HPDE6-E6E7 (cell line): Measurements from ENCODE around the gene IFTAP.
A peak's percentile ranks its signal among the peaks of the same experiment; 100 is the strongest.
"Not testable (repeated sequence)": the region's sequence is repeated elsewhere in the genome, so short reads cannot be mapped to it uniquely, and the experiment has no call there.

Source experiments
- DNase-seq: peaks from one replicate; pipeline ENCODE4 v3.0.0; 2011; ENCODE audit warnings: missing footprints; ENCODE audit errors: extremely low spot score

IFTAP gene

GRCh38 chr11:36594316-36594989 is at the start of gene IFTAP:
Gene IFTAP (plus strand): TSS chr11:36594502. CDS start chr11:36610104, 15,602 bp downstream.
- peak; percentile 85 for DNase-seq

GRCh38 chr11:36550385-36551115 is 43.8 kb upstream of the IFTAP start:
- DNase-seq, result no peak

GRCh38 chr11:36557390-36557789 is 36.9 kb upstream of the IFTAP start:
- not testable (repeated sequence) for DNase-seq

DNA sequence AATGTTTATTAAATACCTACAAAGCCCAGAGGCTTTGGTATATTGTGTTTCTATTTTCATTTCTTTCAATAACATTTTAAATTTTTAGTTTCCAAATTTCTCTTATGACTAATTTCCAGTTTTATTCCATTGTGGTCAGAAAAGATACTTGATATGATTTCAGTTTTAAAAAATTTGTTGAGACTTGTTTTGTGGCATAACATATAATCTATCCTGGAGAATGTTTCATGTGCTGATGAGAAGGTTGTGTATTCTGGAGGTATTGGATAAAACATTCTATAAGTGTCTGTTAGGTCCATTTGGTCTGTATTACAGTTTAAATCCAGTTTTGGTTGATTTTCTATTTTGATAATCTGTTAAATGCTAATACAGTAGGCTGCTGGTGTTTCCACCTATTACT is 36.3 kb upstream of the IFTAP start:
- no peak for DNase-seq

DNA sequence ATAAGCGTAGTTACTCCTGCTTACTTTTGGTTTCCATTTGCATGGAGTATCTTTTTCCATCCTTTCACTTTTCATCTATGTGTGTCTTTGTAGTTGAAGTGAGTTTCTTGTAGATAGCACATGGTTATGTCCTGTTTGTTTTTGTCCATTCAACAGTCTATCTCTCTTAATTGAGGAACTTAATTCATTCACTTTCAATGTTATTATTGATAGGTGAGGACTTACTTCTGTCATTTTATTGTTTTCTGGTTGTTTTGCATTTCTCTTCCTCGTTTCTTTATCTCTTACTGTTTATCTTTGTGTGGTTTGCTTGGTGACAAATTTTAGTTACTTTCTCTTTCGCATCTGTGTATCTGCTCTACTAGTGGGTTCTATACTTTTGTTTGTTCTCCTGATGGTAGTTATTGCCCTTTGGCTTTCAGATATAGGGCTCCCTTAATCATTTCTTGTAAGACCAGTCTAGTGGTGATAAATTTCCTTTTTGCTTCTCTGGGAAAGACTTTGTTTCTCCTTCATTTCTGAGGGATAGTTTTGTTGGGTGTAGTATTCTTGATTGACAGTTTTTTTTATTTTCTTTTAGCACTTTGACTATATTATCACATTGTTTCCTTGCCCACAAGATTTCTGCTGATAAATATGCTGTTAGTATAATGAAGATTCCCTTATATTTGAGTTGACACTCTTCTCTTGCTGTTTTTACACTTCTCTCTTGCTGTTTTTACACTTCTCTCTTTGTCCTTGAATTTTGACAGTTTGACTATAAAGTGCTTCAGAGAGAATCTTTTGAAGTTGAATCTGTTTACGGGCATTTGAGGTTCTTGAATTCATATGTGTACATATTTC is 35.5 kb upstream of the IFTAP start:
- no peak for DNase-seq

- DNase-seq, result peak; percentile 35
Observed at GRCh38 chr11:36564376-36565030, 29.8 kb upstream of the IFTAP start.

DNA sequence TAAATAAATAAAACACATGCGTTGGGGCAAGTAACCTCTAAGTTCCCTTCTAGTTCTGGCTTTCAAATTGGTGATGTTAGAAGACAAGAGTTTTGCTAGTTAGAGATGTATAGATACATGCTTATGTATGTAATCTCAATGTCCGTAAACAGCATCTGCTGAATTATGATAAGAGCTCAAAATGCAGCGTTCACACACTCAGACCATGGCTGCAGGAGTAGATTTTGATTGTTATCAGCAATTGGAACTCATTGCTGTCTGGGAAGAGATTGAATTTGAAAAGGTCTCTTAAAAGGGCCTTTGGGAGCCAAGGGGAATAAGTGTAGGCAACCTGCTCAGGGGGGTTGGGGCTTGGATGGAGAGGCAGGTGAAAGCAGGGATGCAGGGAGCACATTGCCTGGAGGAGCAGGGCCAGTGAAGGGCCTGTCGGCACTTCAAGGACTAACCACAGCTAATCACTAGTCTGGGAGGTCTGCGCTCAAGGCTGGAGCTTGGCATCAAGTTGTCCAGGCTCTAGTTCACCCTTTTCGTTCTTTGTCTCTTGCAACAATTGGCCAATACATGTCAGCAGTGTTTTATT is 29.2 kb upstream of the IFTAP start:
- DNase-seq, result no peak

DNA sequence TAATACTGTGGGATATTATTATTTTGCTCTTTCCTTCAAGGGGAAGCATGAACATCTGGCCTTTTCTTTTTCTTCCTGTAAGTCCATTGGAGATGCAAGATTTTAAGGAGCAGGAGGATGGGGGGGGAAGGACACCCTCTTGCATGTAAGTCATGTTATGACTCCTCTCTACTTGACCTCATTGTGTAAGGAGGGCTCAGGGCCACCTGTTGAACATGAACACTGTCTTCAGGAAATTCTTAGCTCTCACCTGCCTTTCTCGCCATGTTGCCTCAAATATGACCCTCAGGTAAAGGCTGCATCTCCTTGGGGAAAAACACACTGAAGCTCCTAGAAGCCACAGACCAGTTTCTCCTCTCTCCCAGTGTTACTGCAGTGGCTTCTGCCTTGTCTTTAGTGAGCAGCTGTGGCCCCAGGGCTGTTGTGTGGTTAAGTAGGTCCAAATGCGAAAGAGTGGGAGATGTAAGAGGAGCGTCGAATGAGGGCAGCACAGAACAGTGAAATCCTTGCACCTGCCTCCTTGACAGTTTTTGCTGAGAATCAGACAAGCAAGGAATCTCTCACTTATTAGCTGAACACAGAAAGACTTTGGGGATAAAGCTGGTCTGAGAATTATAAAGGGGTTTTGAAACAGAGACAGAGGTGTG is 27.8 kb upstream of the IFTAP start:
- DNase-seq, result no peak

- DNase-seq, result no peak
Observed at GRCh38 chr11:36567694-36568093, 26.6 kb upstream of the IFTAP start, which contains the start of gene RAG1. Gene RAG1 (plus strand): TSS chr11:36568007. CDS start chr11:36573305, 5,298 bp downstream.

GRCh38 chr11:36569095-36569494 is 25.2 kb upstream of the IFTAP start:
- DNase-seq, result no peak

DNA sequence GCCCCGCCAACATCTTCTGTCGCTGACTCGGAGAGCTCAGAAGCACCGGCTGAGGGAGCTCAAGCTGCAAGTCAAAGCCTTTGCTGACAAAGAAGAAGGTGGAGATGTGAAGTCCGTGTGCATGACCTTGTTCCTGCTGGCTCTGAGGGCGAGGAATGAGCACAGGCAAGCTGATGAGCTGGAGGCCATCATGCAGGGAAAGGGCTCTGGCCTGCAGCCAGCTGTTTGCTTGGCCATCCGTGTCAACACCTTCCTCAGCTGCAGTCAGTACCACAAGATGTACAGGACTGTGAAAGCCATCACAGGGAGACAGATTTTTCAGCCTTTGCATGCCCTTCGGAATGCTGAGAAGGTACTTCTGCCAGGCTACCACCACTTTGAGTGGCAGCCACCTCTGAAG is 19.8 kb upstream of the IFTAP start:
- DNase-seq, result no peak

DNA sequence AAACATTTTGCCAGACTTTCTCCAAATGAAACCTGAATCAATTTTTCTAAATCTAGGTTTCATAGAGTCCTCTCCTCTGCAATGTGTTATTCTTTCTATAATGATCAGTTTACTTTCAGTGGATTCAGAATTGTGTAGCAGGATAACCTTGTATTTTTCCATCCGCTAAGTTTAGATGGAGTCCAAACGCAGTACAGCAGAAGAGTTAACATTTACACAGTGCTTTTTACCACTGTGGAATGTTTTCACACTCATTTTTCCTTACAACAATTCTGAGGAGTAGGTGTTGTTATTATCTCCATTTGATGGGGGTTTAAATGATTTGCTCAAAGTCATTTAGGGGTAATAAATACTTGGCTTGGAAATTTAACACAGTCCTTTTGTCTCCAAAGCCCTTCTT is 16.9 kb upstream of the IFTAP start:
- DNase-seq, result no peak

- no peak for DNase-seq
Observed at GRCh38 chr11:36577859-36578258, 16.4 kb upstream of the IFTAP start.

GRCh38 chr11:36578458-36578857 is 15.8 kb upstream of the IFTAP start:
- DNase-seq, result no peak

DNA sequence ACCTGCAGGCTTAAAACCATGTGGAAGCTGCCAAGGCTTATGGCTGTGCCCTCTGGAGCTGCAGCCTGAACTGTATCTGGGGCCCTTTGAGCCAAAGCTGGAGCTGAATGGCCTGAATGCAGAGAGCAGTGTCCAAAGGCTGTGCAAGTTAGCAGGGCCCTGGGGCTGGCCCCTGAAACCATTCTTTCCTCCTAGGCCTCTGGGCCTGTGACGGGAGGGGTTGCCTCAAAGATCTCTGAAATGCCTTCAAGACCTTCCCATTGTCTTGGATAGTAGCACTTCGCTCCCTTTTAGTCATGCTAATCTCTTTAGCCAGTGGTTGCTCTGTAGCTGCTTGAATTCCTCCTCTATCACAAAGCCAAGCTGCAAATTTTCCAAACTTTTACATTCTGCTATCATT is 12.8 kb upstream of the IFTAP start:
- no peak for DNase-seq

- DNase-seq, result no peak
Observed at GRCh38 chr11:36583667-36584066, 10.6 kb upstream of the IFTAP start.

DNA sequence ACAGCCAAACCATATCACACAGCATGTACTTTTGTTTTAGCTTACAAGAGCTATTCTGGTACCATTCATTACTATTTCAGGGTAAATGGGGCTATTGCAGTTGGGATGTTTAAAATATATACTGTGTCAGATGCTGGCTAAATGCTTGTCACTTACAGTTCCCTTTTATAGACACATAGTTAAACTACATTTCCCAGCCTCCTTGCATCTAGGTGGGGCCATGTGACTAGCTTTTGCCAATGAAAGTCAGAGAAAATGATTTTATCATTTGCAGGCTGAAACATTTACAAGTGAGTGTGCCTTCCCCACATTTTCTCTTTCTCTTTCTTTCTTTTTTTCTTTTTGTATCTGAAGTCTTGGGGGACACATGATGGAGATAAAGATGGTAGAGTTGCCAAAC is 7.8 kb upstream of the IFTAP start:
- no peak for DNase-seq

GRCh38 chr11:36588099-36588498 is 6.2 kb upstream of the IFTAP start:
- no peak for DNase-seq

GRCh38 chr11:36590513-36590912 is 3.8 kb upstream of the IFTAP start:
- no peak for DNase-seq

- DNase-seq, result no peak
Observed at GRCh38 chr11:36591433-36591832, 2.9 kb upstream of the IFTAP start.

DNA sequence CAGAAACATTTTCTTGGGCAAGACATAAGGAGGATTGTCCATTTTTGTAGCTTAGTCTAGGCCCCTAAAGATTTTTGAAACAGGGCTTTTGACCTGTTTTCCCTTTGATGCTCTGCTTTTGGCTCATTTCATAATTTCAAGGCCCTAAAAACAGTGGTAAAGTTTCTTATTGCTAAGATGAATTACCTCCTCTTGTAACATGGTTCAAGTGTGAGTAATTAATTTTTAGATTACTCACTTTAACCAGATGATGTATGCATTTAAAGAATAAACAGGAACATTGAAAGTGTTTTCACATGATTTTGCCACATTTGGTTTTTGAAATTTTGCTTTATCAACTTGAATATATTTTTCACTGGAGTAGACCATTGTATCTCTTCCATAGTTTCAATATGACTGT is 2.6 kb downstream of the IFTAP start:
- DNase-seq, result no peak
